MM.1S (cell line): ENCODE data around the gene F5.
A peak's percentile ranks its signal among the peaks of the same experiment; 100 is the strongest.
"Not testable (repeated sequence)": the region's sequence is repeated elsewhere in the genome, so short reads cannot be mapped to it uniquely, and the experiment has no call there.

Source experiments
- DNase-seq: peaks from one replicate; pipeline ENCODE4 v3.0.0-alpha.2; 2015
- H2AFZ ChIP-seq: fragments of 300-600 bp; sonication (generic); 2 replicates; pipeline ENCODE4 v1.6.0; 2016; ENCODE audit warnings: antibody characterized with exemption, low read length
- H3F3A ChIP-seq: fragments of 300-600 bp; sonication (generic); 2 replicates; pipeline ENCODE4 v1.6.1; 2016; ENCODE audit warnings: mild to moderate bottlenecking, antibody characterized with exemption, low read length, moderate library complexity, mixed read lengths; ENCODE audit not compliant: insufficient read depth
- H3K27ac ChIP-seq: fragments of 300-600 bp; sonication (generic); 2 replicates; pipeline ENCODE4 v1.5.1; 2016; ENCODE audit warnings: mild to moderate bottlenecking, low read length
- H3K27me3 ChIP-seq: fragments of 300-600 bp; sonication (generic); replicated peaks from 2 replicates; pipeline ENCODE4 v1.6.0; 2016; ENCODE audit warnings: low read length; ENCODE audit not compliant: insufficient read depth
- H3K36me3 ChIP-seq: fragments of 300-600 bp; sonication (generic); replicated peaks from 2 replicates; pipeline ENCODE4 v1.6.1; 2016; ENCODE audit warnings: mild to moderate bottlenecking, low read length, mixed read lengths; ENCODE audit not compliant: insufficient read depth
- H3K4me1 ChIP-seq: fragments of 300-600 bp; sonication (generic); 2 replicates; pipeline ENCODE4 v1.6.1; 2016; ENCODE audit warnings: low read length, mixed read lengths
- H3K4me2 ChIP-seq: fragments of 300-600 bp; sonication (generic); 2 replicates; pipeline ENCODE4 v1.6.0; 2016; ENCODE audit warnings: low read depth, low read length
- H3K4me3 ChIP-seq: fragments of 300-600 bp; sonication (generic); 2 replicates; pipeline ENCODE4 v1.5.1; 2016; ENCODE audit warnings: low read length, mixed read lengths
- H3K79me2 ChIP-seq: fragments of 300-600 bp; sonication (generic); 2 replicates; pipeline ENCODE4 v1.6.1; 2016; ENCODE audit warnings: mixed run types, low read length, mixed read lengths
- H3K9ac ChIP-seq: fragments of 300-600 bp; sonication (generic); 2 replicates; pipeline ENCODE4 v1.6.1; 2016; ENCODE audit warnings: low read length, mixed read lengths
- H3K9me2 ChIP-seq: fragments of 300-600 bp; sonication (generic); replicated peaks from 2 replicates; pipeline ENCODE4 v1.6.1; 2016; ENCODE audit warnings: mild to moderate bottlenecking, low read length, mixed read lengths; ENCODE audit not compliant: insufficient read depth
- H3K9me3 ChIP-seq: fragments of 300-600 bp; sonication (generic); replicated peaks from 2 replicates; pipeline ENCODE4 v1.6.1; 2016; ENCODE audit warnings: mild to moderate bottlenecking, low read length, mixed read lengths; ENCODE audit not compliant: insufficient read depth
- H4K20me1 ChIP-seq: fragments of 300-600 bp; sonication (generic); 2 replicates; pipeline ENCODE4 v1.6.1; 2016; ENCODE audit warnings: mild to moderate bottlenecking, low read length, moderate library complexity, mixed read lengths; ENCODE audit not compliant: insufficient read depth
- CTCF ChIP-seq: fragments of 300-600 bp; sonication (generic); IDR thresholded peaks from 2 replicates; pipeline ENCODE4 v1.5.1; 2016; ENCODE audit warnings: antibody characterized with exemption, low read length, mixed read lengths
- EZH2 ChIP-seq: fragments of 300-600 bp; sonication (generic); optimal IDR thresholded peaks from 2 replicates; pipeline ENCODE3; 2017; ENCODE audit warnings: low read depth, mild to moderate bottlenecking, antibody characterized with exemption, low read length, mixed read lengths
- EZH2phosphoT487 ChIP-seq: fragments of 300-600 bp; sonication (generic); IDR thresholded peaks from 2 replicates; pipeline ENCODE4 v1.6.1; 2018; ENCODE audit warnings: antibody characterized with exemption, low read length

Gene F5

DNA sequence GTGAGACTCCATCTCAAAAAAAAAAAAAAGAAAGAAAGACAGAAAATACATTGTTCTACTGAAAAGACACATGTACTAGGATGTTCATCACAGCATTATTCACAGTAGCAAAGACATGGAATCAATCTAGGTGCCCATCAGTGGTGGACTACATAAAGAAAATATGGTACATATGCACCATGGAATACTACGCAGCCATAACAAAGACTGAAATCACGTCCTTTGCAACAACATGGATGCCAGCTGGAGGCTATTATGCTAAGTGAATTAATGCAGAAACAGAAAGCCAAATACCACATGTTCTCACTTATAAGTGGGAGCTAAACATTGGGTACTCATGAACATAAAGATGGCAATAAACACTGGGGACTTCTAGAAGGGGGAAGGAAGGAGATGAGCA lies 51.6 kb downstream of the F5 start:
- H3K4me1 ChIP-seq = peaks cover under 1% of the 10 kb centered on the region; the same call in 1 of the 2 replicates
- H3F3A ChIP-seq = no peaks in the 10 kb centered on the region
- TF ChIP-seq CTCF (no peak), EZH2phosphoT487 (no peak), EZH2 (no peak)
- H3K36me3 ChIP-seq = no peaks in the 10 kb centered on the region
- H3K27me3 ChIP-seq = no peaks in the 10 kb centered on the region
- no peak overlapping the region for H3K4me3 ChIP-seq
- no peak overlapping the region for H2AFZ ChIP-seq
- H3K79me2 ChIP-seq = no peaks in the 10 kb centered on the region
- no peak overlapping the region for H3K9ac ChIP-seq
- no peaks in the 10 kb centered on the region for H4K20me1 ChIP-seq
- H3K9me2 ChIP-seq = no peaks in the 10 kb centered on the region
- no peak for DNase-seq
- no peak overlapping the region for H3K27ac ChIP-seq
- no peaks in the 10 kb centered on the region for H3K9me3 ChIP-seq
- no peak overlapping the region for H3K4me2 ChIP-seq

GRCh38 chr1:169533528-169534190 lies 52.6 kb downstream of the F5 start:
- not testable (repeated sequence) for H3K36me3 ChIP-seq, H2AFZ ChIP-seq, H3K4me2 ChIP-seq, DNase-seq, H3K4me3 ChIP-seq, H3K9me2 ChIP-seq, H3K27me3 ChIP-seq, H3K79me2 ChIP-seq, H3K9me3 ChIP-seq, H4K20me1 ChIP-seq, H3F3A ChIP-seq, H3K9ac ChIP-seq, H3K27ac ChIP-seq
- H3K4me1 ChIP-seq = peaks cover 10% of the 10 kb centered on the region

GRCh38 chr1:169530448-169530847 lies 55.8 kb downstream of the F5 start:
- no peak overlapping the region for H3K4me2 ChIP-seq
- no peak for DNase-seq
- no peak overlapping the region for H3K9ac ChIP-seq
- no peaks in the 10 kb centered on the region for H4K20me1 ChIP-seq
- no peaks in the 10 kb centered on the region for H3K9me3 ChIP-seq
- TF ChIP-seq CTCF (no peak), EZH2phosphoT487 (no peak), EZH2 (no peak)
- no peaks in the 10 kb centered on the region for H3K79me2 ChIP-seq
- no peak overlapping the region for H3K4me3 ChIP-seq
- H3F3A ChIP-seq = peaks cover 11% of the 10 kb centered on the region
- peaks cover 17% of the 10 kb centered on the region for H3K4me1 ChIP-seq
- no peak overlapping the region for H3K27ac ChIP-seq
- H3K9me2 ChIP-seq = no peaks in the 10 kb centered on the region
- H3K27me3 ChIP-seq = no peaks in the 10 kb centered on the region
- no peaks in the 10 kb centered on the region for H3K36me3 ChIP-seq
- H2AFZ ChIP-seq = no peak overlapping the region

DNA sequence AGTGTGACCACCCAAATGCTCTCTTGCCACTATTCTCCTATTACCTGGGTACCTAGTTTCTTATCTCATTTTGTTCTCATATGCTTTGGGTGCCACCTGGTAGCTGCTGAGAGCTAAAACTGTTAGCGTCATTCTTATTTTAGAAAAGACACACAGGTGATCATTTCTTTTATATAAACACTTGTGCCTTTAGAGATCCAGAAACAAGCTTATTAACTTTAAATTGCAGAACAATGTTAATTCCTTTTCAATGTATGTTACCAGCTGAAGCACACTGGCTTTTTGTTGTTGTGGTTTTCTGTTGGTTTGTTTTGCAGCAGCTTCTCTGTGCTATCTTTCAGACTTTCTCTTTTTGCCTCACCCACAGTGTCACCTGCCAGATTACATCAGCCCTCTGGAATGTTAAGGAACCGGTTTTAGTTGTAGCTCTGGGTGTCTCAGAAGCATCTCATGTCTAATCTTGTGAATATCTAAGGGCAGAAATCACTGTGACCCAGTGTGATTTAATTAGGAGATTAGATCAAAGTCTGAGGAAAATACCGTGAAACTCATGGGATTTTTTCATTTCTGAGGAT lies 57.1 kb downstream of the F5 start:
- Histone ChIP-seq H3F3A (peaks cover 11% of the 10 kb centered on the region), H2AFZ (peak overlapping the region; percentile 5; the same call in 1 of the 2 replicates), H4K20me1 (no peaks in the 10 kb centered on the region), H3K27ac (no peak overlapping the region), H3K4me2 (peak overlapping the region; percentile 56), H3K9me2 (no peaks in the 10 kb centered on the region), H3K9ac (no peak overlapping the region), H3K79me2 (no peaks in the 10 kb centered on the region), H3K4me1 (peaks cover 17% of the 10 kb centered on the region), H3K36me3 (no peaks in the 10 kb centered on the region), H3K4me3 (peak overlapping the region; percentile 28), H3K9me3 (no peaks in the 10 kb centered on the region), H3K27me3 (no peaks in the 10 kb centered on the region)
- TF ChIP-seq CTCF (no peak), EZH2phosphoT487 (no peak), EZH2 (no peak)
- DNase-seq = peak; percentile 63
